22Rv1 (cell line): ENCODE results near the gene MACROH2A2.

Source experiments
- ZFX ChIP-seq: fragments of 450-650 bp; IDR thresholded peaks from 2 replicates; pipeline ENCODE4 v1.6.1; 2017; ENCODE audit warnings: antibody characterized with exemption, borderline replicate concordance
- TF ChIP-seq, protein P1 (sequence below): fragments of 450-650 bp; IDR thresholded peaks from 2 replicates; pipeline ENCODE4 v1.5.1; 2017; ENCODE audit warnings: mild to moderate bottlenecking

GRCh38 chr10:70055550-70055949, 2.9 kb downstream of the MACROH2A2 start:
- TF ChIP-seq, protein P1, sequence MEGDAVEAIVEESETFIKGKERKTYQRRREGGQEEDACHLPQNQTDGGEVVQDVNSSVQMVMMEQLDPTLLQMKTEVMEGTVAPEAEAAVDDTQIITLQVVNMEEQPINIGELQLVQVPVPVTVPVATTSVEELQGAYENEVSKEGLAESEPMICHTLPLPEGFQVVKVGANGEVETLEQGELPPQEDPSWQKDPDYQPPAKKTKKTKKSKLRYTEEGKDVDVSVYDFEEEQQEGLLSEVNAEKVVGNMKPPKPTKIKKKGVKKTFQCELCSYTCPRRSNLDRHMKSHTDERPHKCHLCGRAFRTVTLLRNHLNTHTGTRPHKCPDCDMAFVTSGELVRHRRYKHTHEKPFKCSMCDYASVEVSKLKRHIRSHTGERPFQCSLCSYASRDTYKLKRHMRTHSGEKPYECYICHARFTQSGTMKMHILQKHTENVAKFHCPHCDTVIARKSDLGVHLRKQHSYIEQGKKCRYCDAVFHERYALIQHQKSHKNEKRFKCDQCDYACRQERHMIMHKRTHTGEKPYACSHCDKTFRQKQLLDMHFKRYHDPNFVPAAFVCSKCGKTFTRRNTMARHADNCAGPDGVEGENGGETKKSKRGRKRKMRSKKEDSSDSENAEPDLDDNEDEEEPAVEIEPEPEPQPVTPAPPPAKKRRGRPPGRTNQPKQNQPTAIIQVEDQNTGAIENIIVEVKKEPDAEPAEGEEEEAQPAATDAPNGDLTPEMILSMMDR: no peak
- no peak for TF ChIP-seq ZFX
